ENCODE measurements around the gene LRFN2.

The LRFN2 gene

DNA sequence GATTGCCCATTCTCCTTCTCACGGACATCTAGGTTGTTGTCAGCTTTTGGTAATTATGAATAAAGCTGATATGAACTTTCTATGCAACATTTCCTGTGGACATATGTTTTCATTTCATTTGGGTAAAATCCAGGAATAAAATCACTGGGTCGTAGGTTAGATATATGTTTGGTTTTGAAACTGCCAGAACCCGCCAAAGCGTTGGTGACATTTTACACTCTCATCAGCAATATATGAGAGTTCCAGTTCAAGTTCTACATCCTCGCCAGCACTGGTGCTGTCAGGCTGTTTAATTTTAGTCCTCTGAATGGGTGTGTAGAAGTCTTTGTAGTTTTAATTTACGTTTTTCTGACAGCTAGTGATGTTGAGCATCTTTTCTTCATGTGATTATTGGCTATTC, 27.5 kb upstream of the LRFN2 start:
- TF ChIP-seq FOXA1 (IDR thresholded peaks at IDR 0.05) (no peak), SP1 (IDR thresholded peaks at IDR 0.05) (no peak), HDGF (IDR thresholded peaks at IDR 0.05; ENCODE audit: borderline replicate concordance) (no peak), FOXK2 (IDR thresholded peaks at IDR 0.05) (no peak), CTBP1 (IDR thresholded peaks at IDR 0.05; ENCODE audit: borderline replicate concordance) (no peak), ZNF384 (IDR thresholded peaks at IDR 0.05) (no peak), L3MBTL2 (conservative IDR thresholded peaks at IDR 0.05) (no peak), ELF4 (IDR thresholded peaks at IDR 0.05) (no peak), PKNOX1 (IDR thresholded peaks at IDR 0.05) (no peak), SUZ12 (IDR thresholded peaks at IDR 0.05) (no peak), BHLHE40 (IDR thresholded peaks at IDR 0.05; ENCODE audit: borderline replicate concordance) (no peak), ARNT (IDR thresholded peaks at IDR 0.05) (no peak), TARDBP (IDR thresholded peaks at IDR 0.05) (no peak), LEF1 (IDR thresholded peaks at IDR 0.05; ENCODE audit: borderline replicate concordance) (no peak), FOXM1 (IDR thresholded peaks at IDR 0.05; ENCODE audit: borderline replicate concordance) (no peak), NFRKB (IDR thresholded peaks at IDR 0.05) (no peak)
- ChIA-PET CTCF (no interaction called here), POLR2A (no interaction called here)
- no peak for DNase-seq (ENCODE audit: extremely low spot score)

DNA sequence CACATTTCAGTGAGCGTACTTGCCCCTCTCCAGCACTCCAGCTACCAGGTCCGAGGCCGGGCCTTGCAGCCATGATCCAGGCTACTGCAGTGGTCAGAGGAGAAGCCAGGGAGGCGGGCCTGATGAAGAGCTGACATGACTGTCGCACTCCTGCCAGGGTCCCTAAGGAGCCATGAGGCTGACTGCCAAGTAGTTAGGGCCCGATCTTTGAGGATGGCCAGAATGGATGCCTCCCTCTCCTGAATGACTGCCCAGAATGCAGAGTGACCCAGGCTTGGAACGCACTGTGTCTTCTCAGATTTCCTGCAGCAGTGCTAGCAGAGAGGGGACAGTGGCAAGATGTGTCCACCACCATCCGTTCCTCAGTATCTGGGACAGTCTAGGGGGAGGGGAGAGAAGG, 24.7 kb upstream of the LRFN2 start:
- CTCF ChIA-PET = no interaction called here
- DNase-seq (ENCODE audit: extremely low spot score) = no peak
- TF ChIP-seq SUZ12 (IDR thresholded peaks at IDR 0.05) (no peak), L3MBTL2 (conservative IDR thresholded peaks at IDR 0.05) (no peak), FOXM1 (IDR thresholded peaks at IDR 0.05; ENCODE audit: borderline replicate concordance) (no peak), CTBP1 (IDR thresholded peaks at IDR 0.05; ENCODE audit: borderline replicate concordance) (no peak)
- POLR2A ChIA-PET = no interaction called here

GRCh38 chr6:40611434-40611833, 24.3 kb upstream of the LRFN2 start:
- no peak for DNase-seq (ENCODE audit: extremely low spot score)
- TF ChIP-seq ZNF384 (IDR thresholded peaks at IDR 0.05) = no peak
- TF ChIP-seq HDGF (IDR thresholded peaks at IDR 0.05; ENCODE audit: borderline replicate concordance) = no peak
- no peak for TF ChIP-seq ARNT (IDR thresholded peaks at IDR 0.05)
- ChIA-PET POLR2A (no interaction called here), CTCF (no interaction called here)

- TF ChIP-seq ZNF384 (IDR thresholded peaks at IDR 0.05) (no peak), TARDBP (IDR thresholded peaks at IDR 0.05) (no peak), SP1 (IDR thresholded peaks at IDR 0.05) (no peak), FOXA1 (IDR thresholded peaks at IDR 0.05) (no peak), CTBP1 (IDR thresholded peaks at IDR 0.05; ENCODE audit: borderline replicate concordance) (no peak), SUZ12 (IDR thresholded peaks at IDR 0.05) (no peak), PKNOX1 (IDR thresholded peaks at IDR 0.05) (no peak), ELF4 (IDR thresholded peaks at IDR 0.05) (no peak), ARNT (IDR thresholded peaks at IDR 0.05) (no peak), FOXM1 (IDR thresholded peaks at IDR 0.05; ENCODE audit: borderline replicate concordance) (no peak), L3MBTL2 (conservative IDR thresholded peaks at IDR 0.05) (no peak), FOXK2 (IDR thresholded peaks at IDR 0.05) (no peak)
- ChIA-PET CTCF (no interaction called here), POLR2A (no interaction called here)
- no peak for DNase-seq (ENCODE audit: extremely low spot score)
Observed at GRCh38 chr6:40610229-40610628, 23.1 kb upstream of the LRFN2 start.

DNA sequence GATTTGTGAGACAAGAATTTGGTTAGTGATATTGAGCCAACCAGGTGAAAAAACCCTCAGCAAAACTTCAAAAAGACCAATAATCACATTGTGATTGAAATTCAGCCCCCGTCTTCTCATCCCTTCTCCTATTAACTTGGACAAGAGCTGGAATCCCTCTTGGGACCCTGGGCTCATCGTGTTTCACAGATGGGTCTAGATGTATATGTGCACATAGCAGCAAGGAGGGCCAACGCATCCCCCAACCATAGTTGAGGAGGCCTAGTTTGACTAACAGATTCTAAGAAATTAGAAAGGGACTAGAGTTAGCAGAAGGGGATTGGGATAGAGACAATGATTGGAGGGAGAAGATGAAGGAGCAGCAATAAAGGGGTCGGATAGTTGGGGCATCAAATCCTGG, 19.8 kb upstream of the LRFN2 start:
- POLR2A ChIA-PET = no interaction called here
- CTCF ChIA-PET = no interaction called here
- no peak for TF ChIP-seq FOXM1 (IDR thresholded peaks at IDR 0.05; ENCODE audit: borderline replicate concordance)
- TF ChIP-seq NFRKB (IDR thresholded peaks at IDR 0.05) = no peak
- TF ChIP-seq LEF1 (IDR thresholded peaks at IDR 0.05; ENCODE audit: borderline replicate concordance) = no peak
- no peak for DNase-seq (ENCODE audit: extremely low spot score)

DNA sequence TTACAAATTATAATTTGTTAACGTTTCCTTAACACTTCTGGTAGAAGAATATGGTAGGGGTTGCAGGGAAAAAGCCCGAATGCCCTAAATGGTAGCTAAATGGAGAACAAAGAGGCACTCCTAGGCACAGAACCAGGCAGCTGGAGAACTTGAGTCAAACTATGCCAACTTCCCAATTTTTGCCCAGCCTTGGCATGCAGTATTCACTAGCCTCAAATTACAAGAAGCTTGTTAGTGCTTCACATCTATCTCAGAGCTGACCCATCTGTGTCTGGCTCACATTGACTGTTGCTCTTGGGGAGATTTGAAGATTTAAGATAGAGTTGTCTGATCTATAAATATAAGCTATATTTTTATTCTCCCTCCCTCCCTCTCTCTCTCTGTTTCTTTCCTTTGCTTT, 19.4 kb upstream of the LRFN2 start:
- ChIA-PET CTCF (no interaction called here), POLR2A (no interaction called here)
- DNase-seq (ENCODE audit: extremely low spot score) = no peak
- TF ChIP-seq TARDBP (IDR thresholded peaks at IDR 0.05) = no peak
- no peak for TF ChIP-seq SUZ12 (IDR thresholded peaks at IDR 0.05)
- TF ChIP-seq CTBP1 (IDR thresholded peaks at IDR 0.05; ENCODE audit: borderline replicate concordance) = no peak
- TF ChIP-seq FOXK2 (IDR thresholded peaks at IDR 0.05) = no peak
- TF ChIP-seq FOXA1 (IDR thresholded peaks at IDR 0.05) = no peak
- TF ChIP-seq SP1 (IDR thresholded peaks at IDR 0.05) = no peak

DNA sequence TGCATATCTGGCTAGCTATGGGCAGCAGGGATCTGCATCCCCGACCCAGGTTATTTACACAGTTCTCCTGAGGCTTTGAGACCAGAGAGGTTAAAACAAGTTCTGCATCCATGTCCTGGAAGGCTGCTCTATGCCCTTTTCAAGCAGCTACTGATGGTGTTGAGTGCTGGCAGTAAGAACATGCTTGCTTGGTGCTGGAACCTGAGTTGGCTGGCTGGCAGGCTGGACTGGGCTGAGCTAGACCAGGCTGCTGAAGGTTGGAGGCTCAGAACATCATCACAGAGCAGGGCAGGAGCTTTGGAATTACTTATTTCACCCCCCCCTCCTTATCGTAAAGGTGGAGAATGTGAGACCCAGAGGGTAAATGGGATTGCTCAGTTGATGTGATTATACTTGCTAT, 16.9 kb upstream of the LRFN2 start:
- ChIA-PET CTCF (interaction anchor here (0.8 kb wide), 1 partner anchor 17 kb away, joined by 3 read pairs; the partner anchor contains the start of gene LRFN2), POLR2A (no interaction called here)
- DNase-seq (ENCODE audit: extremely low spot score) = no peak
- TF ChIP-seq CTBP1 (IDR thresholded peaks at IDR 0.05; ENCODE audit: borderline replicate concordance) (no peak), ARNT (IDR thresholded peaks at IDR 0.05) (no peak), NFRKB (IDR thresholded peaks at IDR 0.05) (no peak), ELF4 (IDR thresholded peaks at IDR 0.05) (no peak), BHLHE40 (IDR thresholded peaks at IDR 0.05; ENCODE audit: borderline replicate concordance) (no peak), FOXA1 (IDR thresholded peaks at IDR 0.05) (no peak), FOXM1 (IDR thresholded peaks at IDR 0.05; ENCODE audit: borderline replicate concordance) (no peak), ZNF384 (IDR thresholded peaks at IDR 0.05) (no peak), TARDBP (IDR thresholded peaks at IDR 0.05) (no peak), SP1 (IDR thresholded peaks at IDR 0.05) (no peak), PKNOX1 (IDR thresholded peaks at IDR 0.05) (no peak), FOXK2 (IDR thresholded peaks at IDR 0.05) (no peak), L3MBTL2 (conservative IDR thresholded peaks at IDR 0.05) (no peak), HDGF (IDR thresholded peaks at IDR 0.05; ENCODE audit: borderline replicate concordance) (no peak), LEF1 (IDR thresholded peaks at IDR 0.05; ENCODE audit: borderline replicate concordance) (no peak), SUZ12 (IDR thresholded peaks at IDR 0.05) (no peak)
